Suppressor macrophage treated with lipopolysaccharide for 1 hour (primary cell): ENCODE results near the gene RUFY1.
A peak's percentile ranks its signal among the peaks of the same experiment; 100 is the strongest.

Experiments
- DNase-seq, 3 donors: peaks; one replicate each; pipeline ENCODE4 v3.0.0-alpha.2; 2020 to 2022

The RUFY1 gene

GRCh38 chr5:179605026-179605833 is 54.9 kb downstream of the RUFY1 start:
- no peak for DNase-seq

DNA sequence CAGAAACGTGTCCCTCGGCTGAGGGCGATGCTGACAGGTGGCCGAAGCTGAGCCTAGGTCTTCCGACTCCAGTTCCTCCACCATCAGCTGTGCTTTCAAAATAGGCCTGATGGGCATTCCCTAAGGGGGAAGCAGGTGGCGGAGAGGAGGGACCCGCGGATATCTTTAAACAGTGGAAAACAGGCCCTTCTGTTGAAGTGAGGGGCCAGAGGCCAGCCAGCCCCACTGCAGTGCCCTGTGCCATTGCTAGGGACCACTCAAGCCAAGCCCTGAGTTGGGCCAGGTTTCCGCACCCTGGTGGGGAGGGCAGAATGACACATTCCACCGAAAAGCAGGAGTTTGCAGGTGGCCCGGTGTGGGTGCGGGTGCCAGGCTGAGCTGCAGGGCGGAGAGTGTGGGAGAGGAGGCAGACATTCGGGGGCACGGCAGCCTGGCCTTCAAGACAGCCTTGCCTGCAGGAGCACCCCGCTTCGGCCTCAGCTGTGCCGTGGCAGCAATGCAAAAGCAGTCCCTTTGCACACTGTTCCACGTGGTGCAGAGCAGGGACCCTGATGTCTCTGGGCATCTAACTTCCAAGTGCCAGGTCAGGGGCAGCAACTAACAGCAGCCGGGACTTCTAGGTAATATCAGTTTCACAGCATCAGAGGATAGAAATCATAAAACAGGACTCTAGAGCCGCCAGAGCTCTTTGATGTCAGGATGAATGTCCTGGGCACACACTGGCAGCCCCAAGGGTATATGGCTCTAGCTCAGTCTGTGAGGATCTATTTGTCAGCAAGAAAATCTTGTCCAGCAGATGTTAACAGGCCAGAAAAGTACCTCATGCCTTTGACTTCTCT is 55.9 kb downstream of the RUFY1 start:
- DNase-seq: no peak

GRCh38 chr5:179606910-179607159 is 56.5 kb downstream of the RUFY1 start:
- DNase-seq: no peak

GRCh38 chr5:179607160-179607931 is 57.0 kb downstream of the RUFY1 start:
- peak; percentile 54 to 76 (median 71) for DNase-seq

DNA sequence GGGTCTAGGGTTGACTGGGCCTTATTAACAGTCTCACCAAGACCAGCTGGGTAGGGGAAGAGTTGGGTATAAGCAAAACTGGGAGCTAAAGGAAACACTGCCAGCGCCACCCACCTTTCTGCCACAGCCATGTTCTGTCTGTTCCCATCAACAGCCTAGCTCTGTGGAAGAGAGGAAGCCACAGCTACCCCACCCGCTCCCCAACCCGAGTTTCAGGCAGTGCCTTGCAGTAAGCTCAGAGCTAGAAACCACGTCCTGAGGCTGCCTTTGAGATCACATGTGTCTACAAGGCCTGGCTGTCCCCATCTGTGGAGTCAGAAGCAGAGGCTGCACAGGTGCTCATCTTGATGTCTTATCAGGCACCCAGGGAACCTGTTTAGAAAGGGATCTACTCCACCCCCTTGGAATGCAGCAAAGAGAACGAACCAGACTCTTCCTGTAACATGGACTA is 57.8 kb downstream of the RUFY1 start:
- no peak for DNase-seq

DNA sequence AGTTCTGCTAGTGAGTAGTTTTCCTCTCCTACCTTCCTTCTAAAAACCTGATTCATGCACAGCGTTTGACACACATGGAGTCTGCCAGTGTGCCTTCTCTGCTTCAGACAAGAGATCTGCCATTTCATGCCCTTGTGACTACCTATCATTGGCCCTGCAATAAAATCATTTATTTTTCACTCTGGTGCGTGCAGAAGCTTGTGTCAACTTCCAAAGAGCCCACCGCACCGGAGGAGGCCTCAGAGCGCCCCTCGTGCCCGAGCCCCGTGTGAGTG is 59.4 kb downstream of the RUFY1 start:
- no peak for DNase-seq

- DNase-seq: no peak
Measured at GRCh38 chr5:179610109-179610902, 60.0 kb downstream of the RUFY1 start.

DNA sequence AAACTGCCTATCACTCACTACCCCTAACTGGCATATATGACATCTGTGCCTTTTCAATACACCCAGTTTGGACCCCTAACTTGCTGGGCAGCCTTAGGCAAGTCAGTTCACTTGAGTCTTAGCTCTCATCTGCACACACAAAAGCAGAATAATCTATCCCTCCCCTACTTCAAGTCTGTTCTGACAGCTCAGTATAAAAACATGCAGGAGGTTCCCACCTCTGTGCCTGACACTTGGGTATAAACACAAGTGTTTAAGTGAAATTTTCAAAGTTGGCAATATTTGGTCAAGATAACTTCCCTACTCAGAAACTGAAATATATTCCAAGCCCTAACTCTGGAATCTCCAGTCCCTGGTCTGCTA is 60.5 kb downstream of the RUFY1 start:
- no peak for DNase-seq

GRCh38 chr5:179612577-179613459 is 62.5 kb downstream of the RUFY1 start:
- DNase-seq: no peak

- no peak for DNase-seq
Measured at GRCh38 chr5:179613460-179614071, 63.2 kb downstream of the RUFY1 start.

GRCh38 chr5:179614745-179615144 is 64.4 kb downstream of the RUFY1 start:
- DNase-seq: no peak

- no peak for DNase-seq
Measured at GRCh38 chr5:179615203-179615602, 64.8 kb downstream of the RUFY1 start.

GRCh38 chr5:179616002-179616594 is 65.7 kb downstream of the RUFY1 start:
- DNase-seq: no peak

GRCh38 chr5:179617930-179618329 is 67.6 kb downstream of the RUFY1 start:
- no peak for DNase-seq

DNA sequence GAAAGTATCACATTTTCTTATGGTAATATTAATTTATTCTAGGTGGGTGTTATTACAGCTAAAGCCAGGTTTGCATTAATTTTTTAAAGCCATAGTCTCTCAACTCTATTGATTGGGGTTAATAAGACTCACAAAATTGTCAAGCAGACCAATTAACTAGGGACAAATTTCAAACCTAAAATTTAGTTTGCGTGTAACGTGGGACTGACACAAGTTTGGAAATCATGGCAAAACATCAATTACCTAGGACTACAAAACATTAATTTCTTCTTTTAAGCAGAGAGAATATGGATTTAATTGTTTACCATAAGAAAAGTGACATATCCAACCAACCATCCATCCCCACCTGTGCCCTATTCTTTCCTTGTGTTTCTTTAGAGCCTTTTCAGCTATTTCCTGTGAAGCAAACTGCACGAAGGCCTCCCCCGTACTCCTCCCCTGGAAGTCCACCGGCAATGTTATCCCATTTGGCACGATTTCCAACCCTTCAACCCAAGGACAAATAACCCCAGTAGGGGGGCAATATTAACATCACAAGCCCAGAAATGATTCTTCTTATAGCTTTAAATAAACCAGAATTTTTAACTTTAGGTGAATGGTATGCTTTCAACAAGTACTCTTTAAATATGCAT is 68.7 kb downstream of the RUFY1 start:
- DNase-seq: no peak

DNA sequence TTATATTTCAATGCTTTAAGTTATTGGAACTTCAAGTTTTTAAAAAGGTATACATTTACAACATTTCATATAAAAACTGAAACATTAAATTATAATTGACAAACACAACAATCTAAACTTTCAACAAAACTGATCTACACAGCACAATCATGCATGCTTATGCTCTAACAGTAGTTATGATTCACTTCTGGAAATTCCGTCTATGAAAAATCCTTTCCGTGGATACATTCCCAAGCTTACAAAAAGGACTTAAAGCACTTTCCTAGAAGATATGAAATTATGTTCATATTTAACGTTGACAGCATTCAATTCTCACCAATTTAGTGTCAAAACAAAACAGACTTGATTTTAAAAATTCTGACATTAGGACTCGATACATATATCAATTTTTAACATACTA is 69.4 kb downstream of the RUFY1 start:
- DNase-seq: peak; percentile 53 to 86 (median 76)

GRCh38 chr5:179620293-179620692 is 69.9 kb downstream of the RUFY1 start:
- DNase-seq: peak in 1 of 3 donors; percentile 20

DNA sequence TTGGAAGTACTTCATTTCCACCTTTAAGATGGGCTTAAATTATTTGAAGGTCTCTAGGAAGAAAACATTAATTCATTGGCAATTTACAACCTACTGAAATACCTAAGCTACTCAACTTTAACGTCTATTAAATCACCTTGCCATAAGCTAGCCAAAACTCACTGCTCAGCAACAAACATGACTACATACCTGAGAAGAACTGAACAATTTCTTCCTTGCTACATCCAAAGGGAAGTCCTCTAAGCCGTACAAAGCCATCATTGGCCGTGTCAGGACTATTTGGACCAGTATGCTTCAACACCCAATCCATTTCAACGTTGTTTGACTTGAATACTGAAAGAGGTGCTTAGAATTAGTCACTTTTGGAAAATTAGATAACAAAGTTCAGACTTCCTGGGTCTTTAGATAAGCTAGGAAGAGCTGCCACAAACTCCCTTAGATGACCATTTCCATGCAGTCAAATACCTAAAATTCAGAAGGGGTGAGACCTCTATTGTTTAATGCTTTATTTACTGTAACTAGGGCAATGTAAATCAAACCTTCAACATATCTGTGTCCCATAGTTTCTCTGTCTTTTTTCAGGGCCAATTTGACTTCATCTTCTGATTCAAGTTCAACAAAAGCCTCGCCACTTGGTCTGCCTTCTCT is 70.5 kb downstream of the RUFY1 start:
- peak in 1 of 3 donors; percentile 16 for DNase-seq

DNA sequence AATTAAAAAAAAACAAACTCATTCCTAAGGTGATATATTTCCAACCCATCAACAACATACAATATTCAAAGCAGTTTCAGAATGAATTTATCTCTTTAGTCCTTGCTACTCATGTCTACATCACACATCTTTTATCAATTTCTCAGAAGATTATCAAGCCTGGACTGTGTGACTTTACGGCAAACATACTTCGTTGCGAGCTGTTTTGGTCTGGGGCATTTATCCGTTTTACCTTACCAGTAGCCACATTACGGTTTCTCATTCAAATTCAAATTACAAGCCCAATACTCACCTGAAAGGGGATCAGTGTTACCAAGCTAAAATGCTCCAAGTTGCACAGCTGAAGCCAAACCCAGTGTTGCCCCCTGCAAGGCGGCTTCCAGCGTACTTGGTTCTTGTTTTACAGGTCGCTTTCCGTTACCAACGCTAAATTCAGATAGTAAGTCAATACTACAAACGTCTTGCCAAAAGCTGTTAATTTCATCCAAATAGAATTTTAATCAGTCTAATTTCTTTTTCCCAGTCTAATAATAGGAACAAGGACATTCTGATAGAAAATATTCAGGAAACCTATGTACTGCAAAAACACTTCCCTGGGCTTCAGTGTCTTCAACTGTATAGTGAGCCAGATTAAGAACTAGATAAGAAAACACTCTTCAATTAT is 71.3 kb downstream of the RUFY1 start:
- peak in 1 of 3 donors; percentile 18 for DNase-seq
